HepG2 (cell line): Measurements from ENCODE around the gene METTL26. TPM values are rescaled to one million over a fixed set of nuclear protein-coding genes. Genes with fewer than 3 reads are reported as not detected.
A peak's percentile ranks its signal among the peaks of the same experiment; 100 is the strongest.

Experiments
- AKAP8 ChIP-seq: sonication (generic); formaldehyde crosslinking; IDR thresholded peaks from 2 replicates; pipeline ENCODE4 v1.5.1; 2020; ENCODE audit warnings: mild to moderate bottlenecking, missing genetic modification reagents
- ATAD3A ChIP-seq: sonication (generic); formaldehyde crosslinking; IDR thresholded peaks from 2 replicates; pipeline ENCODE4 v1.4.0; 2020; ENCODE audit warnings: missing genetic modification reagents
- CREB1 ChIP-seq, 2 experiments: fragments of 450-650 bp in 1 of 2; IDR thresholded peaks; 2 replicates each; pipeline ENCODE4 v1.6.1; 2016 to 2017; ENCODE audit warnings: control low read depth in 1 of 2, mild to moderate bottlenecking in 1 of 2, missing compliant biosample characterization in 1 of 2, missing genetic modification characterization in 1 of 2
- EED ChIP-seq: sonication (generic); formaldehyde crosslinking; IDR thresholded peaks from 2 replicates; pipeline ENCODE4 v1.5.0; 2020; ENCODE audit warnings: mild to moderate bottlenecking, missing genetic modification reagents
- ELF1 ChIP-seq: sonication (generic); formaldehyde crosslinking; IDR thresholded peaks from 2 replicates; pipeline ENCODE4 v1.4.0; 2020; ENCODE audit warnings: missing genetic modification reagents
- ELF4 ChIP-seq: sonication (generic); formaldehyde crosslinking; IDR thresholded peaks from 2 replicates; pipeline ENCODE4 v1.5.0; 2020; ENCODE audit warnings: missing genetic modification reagents, mild to moderate bottlenecking, moderate library complexity, borderline replicate concordance
- GATAD1 ChIP-seq: IDR thresholded peaks from 2 replicates; pipeline ENCODE4 v1.6.1; 2016; ENCODE audit warnings: missing genetic modification reagents, missing compliant biosample characterization
- GFI1 ChIP-seq: sonication (generic); formaldehyde crosslinking; IDR thresholded peaks from 2 replicates; pipeline ENCODE4 v1.5.0; 2020; ENCODE audit warnings: missing genetic modification reagents, mild to moderate bottlenecking, borderline replicate concordance
- KAT2B ChIP-seq: fragments of 150-350 bp; IDR thresholded peaks from 2 replicates; pipeline ENCODE4 v1.6.1; 2014; ENCODE audit warnings: low read depth, low read length, borderline replicate concordance
- KAT8 ChIP-seq: IDR thresholded peaks from 2 replicates; pipeline ENCODE4 v1.6.1; 2016; ENCODE audit warnings: missing genetic modification reagents, missing compliant biosample characterization
- LCORL ChIP-seq, 2 experiments: fragments of 450-650 bp in 1 of 2; sonication (generic) in 1 of 2; formaldehyde crosslinking in 1 of 2; IDR thresholded peaks; 2 replicates each; pipeline versions ENCODE4 v1.5.0 to v1.6.1; 2017 to 2020; ENCODE audit warnings: antibody characterized with exemption in 1 of 2, missing genetic modification reagents in 1 of 2
- MXD4 ChIP-seq: IDR thresholded peaks from 2 replicates; pipeline ENCODE4 v1.6.1; 2016; ENCODE audit warnings: mild to moderate bottlenecking, missing biosample characterization, missing genetic modification reagents
- MZF1 ChIP-seq: sonication (generic); formaldehyde crosslinking; IDR thresholded peaks from 2 replicates; pipeline ENCODE4 v1.8.1; 2023; ENCODE audit warnings: mild to moderate bottlenecking, missing genetic modification reagents, borderline replicate concordance
- NR2C2 ChIP-seq: sonication (generic); formaldehyde crosslinking; IDR thresholded peaks from 2 replicates; pipeline ENCODE4 v1.4.0; 2020; ENCODE audit warnings: missing genetic modification reagents, mild to moderate bottlenecking, moderate library complexity, borderline replicate concordance
- PHF21A ChIP-seq: sonication (generic); formaldehyde crosslinking; IDR thresholded peaks from 2 replicates; pipeline ENCODE4 v1.5.0; 2020; ENCODE audit warnings: mild to moderate bottlenecking, missing genetic modification reagents
- PTBP1 ChIP-seq: fragments of 200-400 bp; formaldehyde crosslinking; IDR thresholded peaks from 2 replicates; pipeline ENCODE4 v1.6.1; 2018; ENCODE audit warnings: low read length, low read depth; ENCODE audit not compliant: poor library complexity, severe bottlenecking
- RXRB ChIP-seq: IDR thresholded peaks from 2 replicates; pipeline ENCODE4 v1.6.1; 2016; ENCODE audit warnings: borderline replicate concordance, missing genetic modification reagents, missing compliant biosample characterization
- SIX4 ChIP-seq: sonication (generic); formaldehyde crosslinking; IDR thresholded peaks from 2 replicates; pipeline ENCODE4 v1.4.0; 2020; ENCODE audit warnings: missing genetic modification reagents
- SP2 ChIP-seq: sonication (generic); formaldehyde crosslinking; IDR thresholded peaks from 2 replicates; pipeline ENCODE4 v1.5.1; 2020; ENCODE audit warnings: mild to moderate bottlenecking, missing genetic modification reagents
- ZBTB42 ChIP-seq: sonication (generic); formaldehyde crosslinking; IDR thresholded peaks from 2 replicates; pipeline ENCODE4 v1.5.0; 2020; ENCODE audit warnings: mild to moderate bottlenecking, missing genetic modification reagents
- ZFX ChIP-seq: sonication (generic); formaldehyde crosslinking; IDR thresholded peaks from 2 replicates; pipeline ENCODE4 v1.4.0; 2020; ENCODE audit warnings: mild to moderate bottlenecking, low read depth, missing genetic modification reagents, moderate library complexity
- polyA plus RNA-seq, 8 experiments: library from polyadenylated mRNA; depleted of rRNA in 3 of 8; stranded (reverse) in 7 of 8; unstranded in 1 of 8; fragments of >200 nt; fragmentation: Illumina TruSeq in 4 of 8; extraction: Trizol in 4 of 8; gene quantifications; 2 replicates each; pipeline versions ENCODE4 v1.2.1 to v1.2.3, GENCODE V29; 2011 to 2016; ENCODE audit warnings: low read depth in 4 of 8, missing spikeins in 1 of 8, mixed read lengths in 1 of 8; ENCODE audit not compliant: insufficient read depth in 1 of 8
- total RNA-seq, 5 experiments: library from RNA; depleted of rRNA; stranded (reverse); fragments of >200 nt; fragmentation: Illumina TruSeq; extraction: Trizol; gene quantifications; 2 replicates each; pipeline ENCODE4 v1.2.3, GENCODE V29; 2016; ENCODE audit warnings: low read depth in 1 of 5
- TF ChIP-seq, protein P1 (sequence below): IDR thresholded peaks from 2 replicates; pipeline ENCODE4 v1.6.1; 2016; ENCODE audit warnings: low read depth, control low read depth
- TF ChIP-seq, protein P2 (sequence below): sonication (generic); formaldehyde crosslinking; IDR thresholded peaks from 2 replicates; pipeline ENCODE4 v1.9.0; 2022; ENCODE audit warnings: low read depth, missing genetic modification reagents
- TF ChIP-seq, protein P3 (sequence below): sonication (generic); formaldehyde crosslinking; IDR thresholded peaks from 2 replicates; pipeline ENCODE4 v1.4.0; 2020; ENCODE audit warnings: mild to moderate bottlenecking, low read depth, missing genetic modification reagents
- TF ChIP-seq, protein P4 (sequence below): IDR thresholded peaks from 2 replicates; pipeline ENCODE4 v1.6.1; 2016; ENCODE audit warnings: control low read depth

Gene METTL26
- total and polyA plus RNA-seq, 2 of the 13 experiments (the other 11 are each of a cell fraction or from before 2014, with no cell fraction given): 65.5 to 70.1 TPM

DNA sequence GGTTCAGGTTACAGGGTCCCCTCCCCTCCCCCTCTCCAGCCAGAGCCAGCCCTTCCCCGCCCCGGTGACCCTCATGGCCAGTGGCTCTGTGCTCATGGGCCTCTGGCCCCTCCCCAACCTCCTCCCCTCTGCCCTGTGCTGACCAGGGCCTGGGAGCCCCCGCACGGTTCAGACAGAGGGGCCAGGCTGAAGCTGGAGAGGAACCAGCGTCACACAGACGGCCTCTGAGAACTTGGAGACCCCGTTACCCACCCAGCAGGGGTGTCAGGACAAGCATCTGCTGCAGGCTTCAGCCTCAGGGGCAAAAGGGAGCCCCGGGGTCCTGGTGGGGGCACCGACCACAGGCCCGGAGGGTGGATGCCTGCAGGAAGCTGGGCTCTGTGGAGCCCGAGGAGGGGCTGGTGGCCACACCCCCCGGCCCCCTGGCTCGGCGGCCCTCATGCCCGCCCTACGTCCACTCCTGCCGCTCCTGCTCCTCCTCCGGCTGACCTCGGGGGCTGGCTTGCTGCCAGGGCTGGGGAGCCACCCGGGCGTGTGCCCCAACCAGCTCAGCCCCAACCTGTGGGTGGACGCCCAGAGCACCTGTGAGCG lies 5.2 kb downstream of the METTL26 start, which contains the start of gene WFIKKN1 (continued):
- TF ChIP-seq, protein P1, sequence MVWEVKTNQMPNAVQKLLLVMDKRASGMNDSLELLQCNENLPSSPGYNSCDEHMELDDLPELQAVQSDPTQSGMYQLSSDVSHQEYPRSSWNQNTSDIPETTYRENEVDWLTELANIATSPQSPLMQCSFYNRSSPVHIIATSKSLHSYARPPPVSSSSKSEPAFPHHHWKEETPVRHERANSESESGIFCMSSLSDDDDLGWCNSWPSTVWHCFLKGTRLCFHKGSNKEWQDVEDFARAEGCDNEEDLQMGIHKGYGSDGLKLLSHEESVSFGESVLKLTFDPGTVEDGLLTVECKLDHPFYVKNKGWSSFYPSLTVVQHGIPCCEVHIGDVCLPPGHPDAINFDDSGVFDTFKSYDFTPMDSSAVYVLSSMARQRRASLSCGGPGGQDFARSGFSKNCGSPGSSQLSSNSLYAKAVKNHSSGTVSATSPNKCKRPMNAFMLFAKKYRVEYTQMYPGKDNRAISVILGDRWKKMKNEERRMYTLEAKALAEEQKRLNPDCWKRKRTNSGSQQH (CRISPR knock-in tag): no peak
- TF ChIP-seq EED (CRISPR knock-in tag): peak; percentile 63; the same call in 1 of the 2 replicates
- TF ChIP-seq SIX4 (CRISPR knock-in tag): no peak
- no peak for TF ChIP-seq ELF1 (CRISPR knock-in tag)
- TF ChIP-seq AKAP8: peak; percentile 95
- no peak for TF ChIP-seq MXD4 (CRISPR knock-in tag)
- TF ChIP-seq, protein P2, sequence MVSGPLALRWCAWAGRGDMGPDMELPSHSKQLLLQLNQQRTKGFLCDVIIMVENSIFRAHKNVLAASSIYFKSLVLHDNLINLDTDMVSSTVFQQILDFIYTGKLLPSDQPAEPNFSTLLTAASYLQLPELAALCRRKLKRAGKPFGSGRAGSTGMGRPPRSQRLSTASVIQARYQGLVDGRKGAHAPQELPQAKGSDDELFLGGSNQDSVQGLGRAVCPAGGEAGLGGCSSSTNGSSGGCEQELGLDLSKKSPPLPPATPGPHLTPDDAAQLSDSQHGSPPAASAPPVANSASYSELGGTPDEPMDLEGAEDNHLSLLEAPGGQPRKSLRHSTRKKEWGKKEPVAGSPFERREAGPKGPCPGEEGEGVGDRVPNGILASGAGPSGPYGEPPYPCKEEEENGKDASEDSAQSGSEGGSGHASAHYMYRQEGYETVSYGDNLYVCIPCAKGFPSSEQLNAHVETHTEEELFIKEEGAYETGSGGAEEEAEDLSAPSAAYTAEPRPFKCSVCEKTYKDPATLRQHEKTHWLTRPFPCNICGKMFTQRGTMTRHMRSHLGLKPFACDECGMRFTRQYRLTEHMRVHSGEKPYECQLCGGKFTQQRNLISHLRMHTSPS (CRISPR knock-in tag): no peak; the same call in 1 of the 2 replicates
- no peak for TF ChIP-seq RXRB (CRISPR knock-in tag)
- peak; percentile 79 for TF ChIP-seq ZFX
- TF ChIP-seq, protein P3, sequence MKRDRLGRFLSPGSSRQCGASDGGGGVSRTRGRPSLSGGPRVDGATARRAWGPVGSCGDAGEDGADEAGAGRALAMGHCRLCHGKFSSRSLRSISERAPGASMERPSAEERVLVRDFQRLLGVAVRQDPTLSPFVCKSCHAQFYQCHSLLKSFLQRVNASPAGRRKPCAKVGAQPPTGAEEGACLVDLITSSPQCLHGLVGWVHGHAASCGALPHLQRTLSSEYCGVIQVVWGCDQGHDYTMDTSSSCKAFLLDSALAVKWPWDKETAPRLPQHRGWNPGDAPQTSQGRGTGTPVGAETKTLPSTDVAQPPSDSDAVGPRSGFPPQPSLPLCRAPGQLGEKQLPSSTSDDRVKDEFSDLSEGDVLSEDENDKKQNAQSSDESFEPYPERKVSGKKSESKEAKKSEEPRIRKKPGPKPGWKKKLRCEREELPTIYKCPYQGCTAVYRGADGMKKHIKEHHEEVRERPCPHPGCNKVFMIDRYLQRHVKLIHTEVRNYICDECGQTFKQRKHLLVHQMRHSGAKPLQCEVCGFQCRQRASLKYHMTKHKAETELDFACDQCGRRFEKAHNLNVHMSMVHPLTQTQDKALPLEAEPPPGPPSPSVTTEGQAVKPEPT (CRISPR knock-in tag): peak; percentile 24; the same call in 1 of the 2 replicates
- TF ChIP-seq SP2 (CRISPR knock-in tag): peak; percentile 19; the same call in 1 of the 2 replicates
- no peak for TF ChIP-seq GATAD1
- TF ChIP-seq ZBTB42 (CRISPR knock-in tag): no peak
- TF ChIP-seq NR2C2 (CRISPR knock-in tag): peak; percentile 55; the same call in 1 of the 2 replicates
- 0 out of 2 replicates have a peak, but pooled peaks have one; percentile 8 for TF ChIP-seq GFI1
- no peak for TF ChIP-seq LCORL (IDR thresholded peaks at IDR 0.05)
- peak; percentile 72 for TF ChIP-seq LCORL (CRISPR knock-in tag; IDR thresholded peaks at IDR 0.05)
- TF ChIP-seq PTBP1: no peak
- TF ChIP-seq KAT8 (CRISPR knock-in tag): no peak; the same call in 1 of the 2 replicates
- TF ChIP-seq ELF4: no peak
- peak; percentile 24; the same call in 1 of the 2 replicates for TF ChIP-seq PHF21A (CRISPR knock-in tag)
- no peak for TF ChIP-seq MZF1 (CRISPR knock-in tag)
- TF ChIP-seq, protein P4, sequence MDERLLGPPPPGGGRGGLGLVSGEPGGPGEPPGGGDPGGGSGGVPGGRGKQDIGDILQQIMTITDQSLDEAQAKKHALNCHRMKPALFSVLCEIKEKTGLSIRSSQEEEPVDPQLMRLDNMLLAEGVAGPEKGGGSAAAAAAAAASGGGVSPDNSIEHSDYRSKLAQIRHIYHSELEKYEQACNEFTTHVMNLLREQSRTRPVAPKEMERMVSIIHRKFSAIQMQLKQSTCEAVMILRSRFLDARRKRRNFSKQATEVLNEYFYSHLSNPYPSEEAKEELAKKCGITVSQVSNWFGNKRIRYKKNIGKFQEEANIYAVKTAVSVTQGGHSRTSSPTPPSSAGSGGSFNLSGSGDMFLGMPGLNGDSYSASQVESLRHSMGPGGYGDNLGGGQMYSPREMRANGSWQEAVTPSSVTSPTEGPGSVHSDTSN (CRISPR knock-in tag): no peak
- TF ChIP-seq ATAD3A (CRISPR knock-in tag): no peak
- TF ChIP-seq KAT2B: no peak
- TF ChIP-seq CREB1 (IDR thresholded peaks at IDR 0.05): no peak
- no peak for TF ChIP-seq CREB1 (CRISPR knock-in tag; IDR thresholded peaks at IDR 0.05)
